Liver (tissue), 9 donors: ENCODE results near the gene FGF1. TPM values are rescaled to one million over a fixed set of nuclear protein-coding genes. Genes with fewer than 3 reads are reported as not detected.

Experiments used
- DNase-seq: peaks from one replicate; pipeline ENCODE4 v3.0.0-alpha.2; 2017; ENCODE audit warnings: low spot score
- H3K27ac ChIP-seq, 2 donors: one replicate each; pipeline ENCODE4 v1.7.0; 2013; ENCODE audit warnings: inconsistent platforms in 2 of 2, low read length in 2 of 2, control low read depth in 1 of 2, low read depth in 1 of 2, mild to moderate bottlenecking in 1 of 2
- H3K27me3 ChIP-seq, 4 donors: one replicate each; pipeline versions ENCODE4 v1.6.1 to v1.7.0; 2013; ENCODE audit warnings: low read length in 3 of 4, inconsistent platforms in 1 of 4, mild to moderate bottlenecking in 1 of 4, moderate library complexity in 1 of 4; ENCODE audit not compliant: control insufficient read depth in 4 of 4, insufficient read depth in 4 of 4
- H3K36me3 ChIP-seq, 4 donors: one replicate each; pipeline versions ENCODE4 v1.6.1 to v1.7.0; 2013; ENCODE audit warnings: low read length in 3 of 4, mild to moderate bottlenecking in 3 of 4, low read depth in 1 of 4, moderate library complexity in 1 of 4; ENCODE audit not compliant: control insufficient read depth in 4 of 4, insufficient read depth in 3 of 4
- H3K4me1 ChIP-seq, 4 donors: one replicate each; pipeline versions ENCODE4 v1.6.1 to v1.7.0; 2013; ENCODE audit warnings: low read length in 3 of 4, mild to moderate bottlenecking in 3 of 4, moderate library complexity in 1 of 4; ENCODE audit not compliant: control insufficient read depth in 4 of 4, insufficient read depth in 4 of 4
- H3K4me3 ChIP-seq, 3 donors: one replicate each; pipeline versions ENCODE4 v1.6.1 to v1.7.0; 2013; ENCODE audit warnings: low read length in 3 of 3, control low read depth in 1 of 3, low read depth in 1 of 3, mild to moderate bottlenecking in 1 of 3
- H3K9ac ChIP-seq, 2 donors: one replicate each; pipeline ENCODE4 v1.7.0; 2013; ENCODE audit warnings: low read length in 2 of 2, mild to moderate bottlenecking in 2 of 2, moderate library complexity in 2 of 2, control low read depth in 1 of 2, low read depth in 1 of 2
- H3K9me3 ChIP-seq, 4 donors: one replicate each; pipeline versions ENCODE4 v1.6.1 to v1.7.0; 2013; ENCODE audit warnings: low read length in 3 of 4; ENCODE audit not compliant: control insufficient read depth in 4 of 4
- EGR1 ChIP-seq, 2 donors: IDR thresholded peaks; 2 replicates each; pipeline ENCODE4 v1.6.1; 2016 to 2018; ENCODE audit warnings: antibody characterized with exemption in 2 of 2, low read depth in 2 of 2
- FOXA1 ChIP-seq: IDR thresholded peaks from 2 replicates; pipeline ENCODE4 v1.6.1; 2016; ENCODE audit warnings: antibody characterized with exemption
- FOXA2 ChIP-seq: IDR thresholded peaks from 2 replicates; pipeline ENCODE4 v1.6.1; 2016; ENCODE audit warnings: antibody characterized with exemption
- GABPA ChIP-seq, 2 donors: IDR thresholded peaks in 1 of 2; conservative IDR thresholded peaks in 1 of 2; 2 replicates each; pipeline ENCODE4 v1.6.1; 2016; ENCODE audit warnings: antibody characterized with exemption in 2 of 2, mild to moderate bottlenecking in 1 of 2, moderate library complexity in 1 of 2
- HNF4A ChIP-seq, 2 donors: conservative IDR thresholded peaks; 2 replicates each; pipeline ENCODE4 v1.6.1; 2016; ENCODE audit warnings: antibody characterized with exemption in 2 of 2, mild to moderate bottlenecking in 2 of 2
- HNF4G ChIP-seq: IDR thresholded peaks from 2 replicates; pipeline ENCODE4 v1.6.1; 2016; ENCODE audit warnings: antibody characterized with exemption
- JUND ChIP-seq, 2 donors: IDR thresholded peaks; 2 replicates each; pipeline ENCODE4 v1.6.1; 2016; ENCODE audit warnings: antibody characterized with exemption in 2 of 2
- NR2F2 ChIP-seq: IDR thresholded peaks from 2 replicates; pipeline ENCODE4 v1.6.1; 2016; ENCODE audit warnings: antibody characterized with exemption
- RAD21 ChIP-seq, 2 donors: IDR thresholded peaks; 2 replicates each; pipeline ENCODE4 v1.6.1; 2016; ENCODE audit warnings: antibody characterized with exemption in 2 of 2, mild to moderate bottlenecking in 2 of 2
- RXRA ChIP-seq, 2 donors: IDR thresholded peaks; 2 replicates each; pipeline ENCODE4 v1.6.1; 2017 to 2018; ENCODE audit warnings: antibody characterized with exemption in 2 of 2, mild to moderate bottlenecking in 1 of 2
- SP1 ChIP-seq: IDR thresholded peaks from 2 replicates; pipeline ENCODE4 v1.6.1; 2018; ENCODE audit warnings: antibody characterized with exemption, mild to moderate bottlenecking
- TAF1 ChIP-seq: conservative IDR thresholded peaks from 2 replicates; pipeline ENCODE4 v1.6.1; 2016; ENCODE audit warnings: antibody characterized with exemption, mild to moderate bottlenecking
- YY1 ChIP-seq: IDR thresholded peaks from 2 replicates; pipeline ENCODE4 v1.6.1; 2016; ENCODE audit warnings: antibody characterized with exemption, mild to moderate bottlenecking
- WGBS: extraction: QIAGEN DNeasy Blood & Tissue Kit; methylation state at CpG from one replicate; pipeline ENCODE4 v1.1.7; 2013; 5-methylcytosine and 5-hydroxymethylcytosine counted together
- polyA plus RNA-seq, 2 donors: library from polyadenylated mRNA; stranded (reverse) in 1 of 2; unstranded in 1 of 2; fragments of 200-250 nt in 1 of 2; fragments of >200 nt in 1 of 2; fragmentation: Nextera tagmentation in 1 of 2; extraction: Ambion mirVana in 1 of 2; gene quantifications; one replicate each; pipeline versions ENCODE4 v1.2.1 to v1.2.3, GENCODE V29; 2013 to 2015
- total RNA-seq, 2 donors: library from RNA; depleted of rRNA; stranded (reverse); fragments of >200 nt; gene quantifications; one replicate each; pipeline ENCODE4 v1.2.3, GENCODE V29; 2014
- TF ChIP-seq, protein P1 (sequence below): IDR thresholded peaks from 2 replicates; pipeline ENCODE4 v1.6.1; 2016; ENCODE audit warnings: antibody characterized with exemption
- TF ChIP-seq, protein P2 (sequence below): IDR thresholded peaks from 2 replicates; pipeline ENCODE4 v1.6.1; 2016; ENCODE audit warnings: antibody characterized with exemption, mild to moderate bottlenecking
- TF ChIP-seq, protein P3 (sequence below): fragments of 150-350 bp; IDR thresholded peaks from 2 replicates; pipeline ENCODE4 v1.5.1; 2017; ENCODE audit warnings: improper control_type of control experiment, low read depth, low read length; ENCODE audit not compliant: missing input control
- TF ChIP-seq, protein P4 (sequence below): IDR thresholded peaks from 2 replicates; pipeline ENCODE4 v1.6.1; 2016; ENCODE audit warnings: antibody characterized with exemption
- TF ChIP-seq, protein P5 (sequence below): IDR thresholded peaks from 2 replicates; pipeline ENCODE4 v1.6.1; 2016; ENCODE audit warnings: antibody characterized with exemption
- donor health status: healthy.
- donor health status: healthy.
- donor health status: healthy.
- donor health status: healthy.
- donor health status: healthy.

Gene FGF1
- total and polyA plus RNA-seq, 4 donors: 0.05 to 0.25 (median 0.16) TPM

- whole genome bisulfite sequencing: 31% methylated on average over 8 of the region's 8 CpGs
- Histone ChIP-seq H3K36me3 (no peaks in the 10 kb centered on the region), H3K4me3 (no peak overlapping the region), H3K27me3 (no peaks in the 10 kb centered on the region), H3K4me1 (peaks cover 5 to 25% (median 14%) of the 10 kb centered on the region in 4 donors), H3K9me3 (no peaks in the 10 kb centered on the region), H3K9ac (no peak overlapping the region), H3K27ac (no peak overlapping the region)
- peak; percentile 3 to 19 for TF ChIP-seq HNF4A (conservative IDR thresholded peaks at IDR 0.05)
- TF ChIP-seq GABPA (IDR thresholded peaks at IDR 0.05 in 1 of 2, conservative IDR thresholded peaks at IDR 0.05 in 1 of 2): no peak
- peak in 1 of 2 donors; percentile 15 for TF ChIP-seq RXRA (IDR thresholded peaks at IDR 0.05)
- no peak for TF ChIP-seq SP1
- TF ChIP-seq YY1: no peak
- TF ChIP-seq, protein P1, sequence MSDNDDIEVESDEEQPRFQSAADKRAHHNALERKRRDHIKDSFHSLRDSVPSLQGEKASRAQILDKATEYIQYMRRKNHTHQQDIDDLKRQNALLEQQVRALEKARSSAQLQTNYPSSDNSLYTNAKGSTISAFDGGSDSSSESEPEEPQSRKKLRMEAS: no peak
- TF ChIP-seq RAD21 (IDR thresholded peaks at IDR 0.05): peak; percentile 92 to 94
- TF ChIP-seq, protein P2, sequence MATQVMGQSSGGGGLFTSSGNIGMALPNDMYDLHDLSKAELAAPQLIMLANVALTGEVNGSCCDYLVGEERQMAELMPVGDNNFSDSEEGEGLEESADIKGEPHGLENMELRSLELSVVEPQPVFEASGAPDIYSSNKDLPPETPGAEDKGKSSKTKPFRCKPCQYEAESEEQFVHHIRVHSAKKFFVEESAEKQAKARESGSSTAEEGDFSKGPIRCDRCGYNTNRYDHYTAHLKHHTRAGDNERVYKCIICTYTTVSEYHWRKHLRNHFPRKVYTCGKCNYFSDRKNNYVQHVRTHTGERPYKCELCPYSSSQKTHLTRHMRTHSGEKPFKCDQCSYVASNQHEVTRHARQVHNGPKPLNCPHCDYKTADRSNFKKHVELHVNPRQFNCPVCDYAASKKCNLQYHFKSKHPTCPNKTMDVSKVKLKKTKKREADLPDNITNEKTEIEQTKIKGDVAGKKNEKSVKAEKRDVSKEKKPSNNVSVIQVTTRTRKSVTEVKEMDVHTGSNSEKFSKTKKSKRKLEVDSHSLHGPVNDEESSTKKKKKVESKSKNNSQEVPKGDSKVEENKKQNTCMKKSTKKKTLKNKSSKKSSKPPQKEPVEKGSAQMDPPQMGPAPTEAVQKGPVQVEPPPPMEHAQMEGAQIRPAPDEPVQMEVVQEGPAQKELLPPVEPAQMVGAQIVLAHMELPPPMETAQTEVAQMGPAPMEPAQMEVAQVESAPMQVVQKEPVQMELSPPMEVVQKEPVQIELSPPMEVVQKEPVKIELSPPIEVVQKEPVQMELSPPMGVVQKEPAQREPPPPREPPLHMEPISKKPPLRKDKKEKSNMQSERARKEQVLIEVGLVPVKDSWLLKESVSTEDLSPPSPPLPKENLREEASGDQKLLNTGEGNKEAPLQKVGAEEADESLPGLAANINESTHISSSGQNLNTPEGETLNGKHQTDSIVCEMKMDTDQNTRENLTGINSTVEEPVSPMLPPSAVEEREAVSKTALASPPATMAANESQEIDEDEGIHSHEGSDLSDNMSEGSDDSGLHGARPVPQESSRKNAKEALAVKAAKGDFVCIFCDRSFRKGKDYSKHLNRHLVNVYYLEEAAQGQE: no peak
- TF ChIP-seq, protein P3, sequence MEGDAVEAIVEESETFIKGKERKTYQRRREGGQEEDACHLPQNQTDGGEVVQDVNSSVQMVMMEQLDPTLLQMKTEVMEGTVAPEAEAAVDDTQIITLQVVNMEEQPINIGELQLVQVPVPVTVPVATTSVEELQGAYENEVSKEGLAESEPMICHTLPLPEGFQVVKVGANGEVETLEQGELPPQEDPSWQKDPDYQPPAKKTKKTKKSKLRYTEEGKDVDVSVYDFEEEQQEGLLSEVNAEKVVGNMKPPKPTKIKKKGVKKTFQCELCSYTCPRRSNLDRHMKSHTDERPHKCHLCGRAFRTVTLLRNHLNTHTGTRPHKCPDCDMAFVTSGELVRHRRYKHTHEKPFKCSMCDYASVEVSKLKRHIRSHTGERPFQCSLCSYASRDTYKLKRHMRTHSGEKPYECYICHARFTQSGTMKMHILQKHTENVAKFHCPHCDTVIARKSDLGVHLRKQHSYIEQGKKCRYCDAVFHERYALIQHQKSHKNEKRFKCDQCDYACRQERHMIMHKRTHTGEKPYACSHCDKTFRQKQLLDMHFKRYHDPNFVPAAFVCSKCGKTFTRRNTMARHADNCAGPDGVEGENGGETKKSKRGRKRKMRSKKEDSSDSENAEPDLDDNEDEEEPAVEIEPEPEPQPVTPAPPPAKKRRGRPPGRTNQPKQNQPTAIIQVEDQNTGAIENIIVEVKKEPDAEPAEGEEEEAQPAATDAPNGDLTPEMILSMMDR: peak; percentile 90
- TF ChIP-seq JUND (IDR thresholded peaks at IDR 0.05): no peak
- no peak for TF ChIP-seq FOXA1
- TF ChIP-seq, protein P4, sequence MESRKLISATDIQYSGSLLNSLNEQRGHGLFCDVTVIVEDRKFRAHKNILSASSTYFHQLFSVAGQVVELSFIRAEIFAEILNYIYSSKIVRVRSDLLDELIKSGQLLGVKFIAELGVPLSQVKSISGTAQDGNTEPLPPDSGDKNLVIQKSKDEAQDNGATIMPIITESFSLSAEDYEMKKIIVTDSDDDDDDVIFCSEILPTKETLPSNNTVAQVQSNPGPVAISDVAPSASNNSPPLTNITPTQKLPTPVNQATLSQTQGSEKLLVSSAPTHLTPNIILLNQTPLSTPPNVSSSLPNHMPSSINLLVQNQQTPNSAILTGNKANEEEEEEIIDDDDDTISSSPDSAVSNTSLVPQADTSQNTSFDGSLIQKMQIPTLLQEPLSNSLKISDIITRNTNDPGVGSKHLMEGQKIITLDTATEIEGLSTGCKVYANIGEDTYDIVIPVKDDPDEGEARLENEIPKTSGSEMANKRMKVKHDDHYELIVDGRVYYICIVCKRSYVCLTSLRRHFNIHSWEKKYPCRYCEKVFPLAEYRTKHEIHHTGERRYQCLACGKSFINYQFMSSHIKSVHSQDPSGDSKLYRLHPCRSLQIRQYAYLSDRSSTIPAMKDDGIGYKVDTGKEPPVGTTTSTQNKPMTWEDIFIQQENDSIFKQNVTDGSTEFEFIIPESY: no peak
- no peak for TF ChIP-seq FOXA2
- TF ChIP-seq EGR1 (IDR thresholded peaks at IDR 0.05; ENCODE audit: low read depth in 2 of 2): no peak
- no peak for TF ChIP-seq NR2F2
- TF ChIP-seq, protein P5, sequence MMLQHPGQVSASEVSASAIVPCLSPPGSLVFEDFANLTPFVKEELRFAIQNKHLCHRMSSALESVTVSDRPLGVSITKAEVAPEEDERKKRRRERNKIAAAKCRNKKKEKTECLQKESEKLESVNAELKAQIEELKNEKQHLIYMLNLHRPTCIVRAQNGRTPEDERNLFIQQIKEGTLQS: no peak
- no peak for TF ChIP-seq TAF1
- TF ChIP-seq HNF4G: no peak
- DNase-seq: peak; percentile 65
Observed at GRCh38 chr5:142611154-142611553, 74.7 kb downstream of the FGF1 start.
